PC-3 (cell line): Measurements from ENCODE around the gene FGF23.

Source experiments
- CTCF ChIP-seq: fragments of 300-600 bp; sonication (generic); conservative IDR thresholded peaks from 2 replicates; pipeline ENCODE4 v1.5.1; 2017; ENCODE audit warnings: antibody characterized with exemption, low read depth, mild to moderate bottlenecking, low read length
- EZH2 ChIP-seq: fragments of 300-600 bp; sonication (generic); IDR thresholded peaks from one replicate; pipeline ENCODE4 v1.6.1; 2017; ENCODE audit warnings: antibody characterized with exemption, mild to moderate bottlenecking, low read length; ENCODE audit not compliant: unreplicated experiment

GRCh38 chr12:4388662-4389061, 9.2 kb upstream of the FGF23 start:
- TF ChIP-seq CTCF, result no peak
- no peak for TF ChIP-seq EZH2
